HepG2 (cell line): ENCODE measurements around the gene JOSD1. TPM values are rescaled to one million over a fixed set of nuclear protein-coding genes. Genes with fewer than 3 reads are reported as not detected.

ENCODE experiments used
- ATAC-seq: fragments of 200-7000 bp; cut with Tn5 transposase; 3 replicates; pipeline ENCODE4 v1.9.1; 2020; ENCODE audit warnings: mild to moderate bottlenecking, moderate library complexity
- BruUV-seq: library from RNA; stranded (reverse); fragments of 400-500 nt; replicated peaks from 2 replicates; lab custom pipeline; 2021; lab: Mats Ljungman, UMichigan
- CTCF ChIA-PET: fragments of 300-600 bp; formaldehyde crosslinking; extraction: SDS; loops from one replicate; lab custom pipeline; 2021; ENCODE audit warnings: low total read pairs, inconsistent platforms, low intra/inter-chr PET ratio; lab: Yijun Ruan, JAX
- POLR2A ChIA-PET: fragments of 350-600 bp; sonication (Branson Sonifier 250); formaldehyde crosslinking; loops from one replicate; lab custom pipeline; 2020; ENCODE audit warnings: antibody characterized with exemption, inconsistent platforms; lab: Yijun Ruan, JAX
- DNase-seq: peaks from one replicate; pipeline ENCODE4 v3.0.0-alpha.2; 2015; ENCODE audit warnings: low spot score
- FAIRE-seq: peaks from 3 replicates; lab custom pipeline; 2011; peaks lifted over from hg19 to GRCh38; lab: Jason Lieb, UNC
- H2AFZ ChIP-seq: one replicate; pipeline ENCODE4 v1.6.1; 2011; ENCODE audit warnings: low read length, inconsistent platforms
- H3K27ac ChIP-seq: fragments of 300-600 bp; 3 replicates; pipeline ENCODE4 v1.8.0; 2011; ENCODE audit warnings: mixed run types, mild to moderate bottlenecking, mixed read lengths, low read length, inconsistent platforms; ENCODE audit not compliant: insufficient read depth; ENCODE audit errors: extremely low read length
- H3K27me3 ChIP-seq, 2 experiments: fragments of 200-600 bp in 1 of 2; 2 replicates in 1 of 2; 3 replicates in 1 of 2; pipeline versions ENCODE4 v1.6.0 to v1.8.0; 2011; ENCODE audit warnings: low read length in 2 of 2, mild to moderate bottlenecking in 2 of 2, moderate library complexity in 2 of 2, inconsistent platforms in 1 of 2; ENCODE audit not compliant: insufficient read depth in 2 of 2, control insufficient read depth in 1 of 2
- H3K36me3 ChIP-seq, 2 experiments: fragments of 200-600 bp in 1 of 2; replicated peaks in 1 of 2; 2 replicates in 1 of 2; 3 replicates in 1 of 2; pipeline versions ENCODE4 v1.5.1 to v1.8.0; 2011; ENCODE audit warnings: low read length in 2 of 2, inconsistent platforms in 1 of 2; ENCODE audit not compliant: insufficient read depth in 2 of 2, control insufficient read depth in 1 of 2
- H3K4me1 ChIP-seq: 2 replicates; pipeline ENCODE4 v1.5.1; 2012; ENCODE audit warnings: low read length, inconsistent platforms; ENCODE audit not compliant: insufficient read depth
- H3K4me2 ChIP-seq: 2 replicates; pipeline ENCODE4 v1.6.0; 2011; ENCODE audit warnings: low read depth, low read length, inconsistent platforms
- H3K4me3 ChIP-seq, 3 experiments: fragments of 200-600 bp in 1 of 3; sonication (generic), shearing (Covaris generic) in 1 of 3; replicated peaks in 1 of 3; 2 replicates each; pipeline ENCODE4 v1.5.1; 2011 to 2016; ENCODE audit warnings: low read length in 3 of 3, inconsistent platforms in 2 of 3, low read depth in 2 of 3, mild to moderate bottlenecking in 2 of 3, control low read depth in 1 of 3, mixed read lengths in 1 of 3; ENCODE audit not compliant: insufficient read depth in 1 of 3
- H3K79me2 ChIP-seq: one replicate; pipeline ENCODE4 v1.6.1; 2011; ENCODE audit warnings: low read length, inconsistent platforms; ENCODE audit not compliant: insufficient read depth
- H3K9ac ChIP-seq: 2 replicates; pipeline ENCODE4 v1.6.0; 2011; ENCODE audit warnings: mild to moderate bottlenecking, low read depth, low read length, inconsistent platforms; ENCODE audit not compliant: insufficient read depth
- H3K9me3 ChIP-seq: 2 replicates; pipeline ENCODE4 v1.5.1; 2012; ENCODE audit warnings: mild to moderate bottlenecking, low read length
- H4K20me1 ChIP-seq: 2 replicates; pipeline ENCODE4 v1.6.0; 2011; ENCODE audit warnings: inconsistent platforms, mild to moderate bottlenecking, low read length, moderate library complexity; ENCODE audit not compliant: insufficient read depth
- ELF3 ChIP-seq: IDR thresholded peaks from 2 replicates; pipeline ENCODE4 v1.6.1; 2016; ENCODE audit warnings: missing genetic modification reagents, missing compliant biosample characterization
- ELF4 ChIP-seq: sonication (generic); formaldehyde crosslinking; IDR thresholded peaks from 2 replicates; pipeline ENCODE4 v1.5.0; 2020; ENCODE audit warnings: missing genetic modification reagents, mild to moderate bottlenecking, moderate library complexity, borderline replicate concordance
- EP300 ChIP-seq, 3 experiments: sonication (generic) in 1 of 3; formaldehyde crosslinking in 1 of 3; IDR thresholded peaks; 2 replicates each; pipeline versions ENCODE4 v1.5.1 to v1.6.1; 2011 to 2020; ENCODE audit warnings: low read depth in 2 of 3, low read length in 2 of 3, borderline replicate concordance in 1 of 3, improper control_type of control experiment in 1 of 3, mild to moderate bottlenecking in 1 of 3, missing genetic modification reagents in 1 of 3, moderate library complexity in 1 of 3
- ETV5 ChIP-seq: IDR thresholded peaks from 2 replicates; pipeline ENCODE4 v1.6.1; 2018; ENCODE audit warnings: missing biosample characterization, missing genetic modification reagents, inconsistent platforms, borderline replicate concordance
- FOXA3 ChIP-seq: IDR thresholded peaks from 2 replicates; pipeline ENCODE4 v1.6.1; 2016; ENCODE audit warnings: missing genetic modification reagents, missing compliant biosample characterization
- HNRNPUL1 ChIP-seq: fragments of 200-400 bp; formaldehyde crosslinking; IDR thresholded peaks from 2 replicates; pipeline ENCODE4 v1.6.1; 2017; ENCODE audit warnings: low read depth, mild to moderate bottlenecking, low read length, moderate library complexity
- KAT8 ChIP-seq: IDR thresholded peaks from 2 replicates; pipeline ENCODE4 v1.6.1; 2016; ENCODE audit warnings: missing genetic modification reagents, missing compliant biosample characterization
- LCORL ChIP-seq, 2 experiments: fragments of 450-650 bp in 1 of 2; sonication (generic) in 1 of 2; formaldehyde crosslinking in 1 of 2; IDR thresholded peaks; 2 replicates each; pipeline versions ENCODE4 v1.5.0 to v1.6.1; 2017 to 2020; ENCODE audit warnings: antibody characterized with exemption in 1 of 2, missing genetic modification reagents in 1 of 2
- MEF2D ChIP-seq: sonication (generic); formaldehyde crosslinking; IDR thresholded peaks from 2 replicates; pipeline ENCODE4 v1.5.1; 2020; ENCODE audit warnings: mild to moderate bottlenecking, missing genetic modification reagents
- SMAD3 ChIP-seq: sonication (generic); formaldehyde crosslinking; IDR thresholded peaks from 2 replicates; pipeline ENCODE4 v1.4.0; 2020; ENCODE audit warnings: missing genetic modification reagents
- U2AF2 ChIP-seq: fragments of 200-400 bp; formaldehyde crosslinking; IDR thresholded peaks from 2 replicates; pipeline ENCODE4 v1.6.1; 2017; ENCODE audit warnings: low read depth, mild to moderate bottlenecking, low read length
- ZBTB33 ChIP-seq: sonication (generic); formaldehyde crosslinking; IDR thresholded peaks from 2 replicates; pipeline ENCODE4 v1.4.0; 2020; ENCODE audit warnings: missing genetic modification reagents
- ZFX ChIP-seq: sonication (generic); formaldehyde crosslinking; IDR thresholded peaks from 2 replicates; pipeline ENCODE4 v1.4.0; 2020; ENCODE audit warnings: mild to moderate bottlenecking, low read depth, missing genetic modification reagents, moderate library complexity
- ZNF777 ChIP-seq: sonication (generic); formaldehyde crosslinking; IDR thresholded peaks from 2 replicates; pipeline ENCODE4 v1.4.0; 2020; ENCODE audit warnings: missing genetic modification reagents
- ZSCAN9 ChIP-seq: IDR thresholded peaks from 2 replicates; pipeline ENCODE4 v1.6.1; 2016; ENCODE audit warnings: borderline replicate concordance
- WGBS: methylation state at CpG from one replicate; pipeline ENCODE4 v1.1.6; 2017; ENCODE audit warnings: low lambda C conversion rate; 5-methylcytosine and 5-hydroxymethylcytosine counted together
- in situ Hi-C: cut with HindIII; loops from 2 replicates; pipeline ENCODE4 v1.10.0; 2017; ENCODE audit warnings: low pct_unique_long_range_greater_than_20kb; ENCODE audit not compliant: extremely low pct_ligation_motif_present
- intact Hi-C: fragments of 100-400 bp; cut with micrococcal nuclease; formaldehyde crosslinking; loops from one replicate; pipeline ENCODE4 v1.10.0; 2022; ENCODE audit not compliant: unreplicated experiment
- polyA plus RNA-seq, 8 experiments: library from polyadenylated mRNA; depleted of rRNA in 3 of 8; stranded (reverse) in 7 of 8; unstranded in 1 of 8; fragments of >200 nt; fragmentation: Illumina TruSeq in 4 of 8; extraction: Trizol in 4 of 8; gene quantifications; 2 replicates each; pipeline versions ENCODE4 v1.2.1 to v1.2.3, GENCODE V29; 2011 to 2016; ENCODE audit warnings: low read depth in 4 of 8, missing spikeins in 1 of 8, mixed read lengths in 1 of 8; ENCODE audit not compliant: insufficient read depth in 1 of 8
- total RNA-seq, 5 experiments: library from RNA; depleted of rRNA; stranded (reverse); fragments of >200 nt; fragmentation: Illumina TruSeq; extraction: Trizol; gene quantifications; 2 replicates each; pipeline ENCODE4 v1.2.3, GENCODE V29; 2016; ENCODE audit warnings: low read depth in 1 of 5
- TF ChIP-seq, protein P1 (sequence below): sonication (generic); formaldehyde crosslinking; conservative IDR thresholded peaks from 2 replicates; pipeline ENCODE4 v1.4.0; 2020; ENCODE audit warnings: mild to moderate bottlenecking, missing genetic modification reagents, moderate library complexity

JOSD1 gene
- total and polyA plus RNA-seq, 2 of the 13 experiments (the other 11 are each of a cell fraction or from before 2014, with no cell fraction given), result 31.7 to 38.4 TPM

DNA sequence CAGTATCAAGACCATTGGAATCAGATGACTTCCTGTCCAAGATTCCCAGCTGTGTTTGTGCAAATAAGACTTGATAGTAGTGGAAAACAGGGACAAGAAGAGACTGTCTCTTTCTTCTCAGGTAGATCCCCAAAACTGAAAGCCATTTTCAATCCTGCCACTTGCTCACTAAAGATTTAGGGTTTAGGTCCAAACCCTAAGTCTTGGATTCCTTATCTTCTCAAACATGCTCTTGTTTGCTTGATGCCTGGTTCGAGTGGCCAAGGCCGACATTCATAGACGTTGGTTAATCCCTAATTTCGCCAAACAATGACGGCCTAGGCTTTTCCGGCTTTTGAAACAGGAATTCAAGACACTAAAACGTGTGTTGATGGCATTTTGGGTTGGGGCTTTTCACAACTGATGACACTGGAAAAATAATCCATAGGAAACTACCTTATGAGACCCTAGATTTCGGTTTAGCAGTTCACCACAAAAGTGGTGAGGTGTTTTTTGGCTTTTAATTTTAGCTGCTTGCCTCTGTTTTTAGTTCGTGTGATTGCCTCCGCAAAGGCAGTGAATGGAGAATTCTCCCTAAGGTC, 4.0 kb upstream of the JOSD1 start:
- Histone ChIP-seq H3K36me3 (peaks cover 2 to 6% of the 10 kb centered on the region in 2 experiments; a peak in 4 of 5 replicates), H3K4me2 (peak overlapping the region; percentile 83), H3K27me3 (no peaks in the 10 kb centered on the region; a peak in 1 of 5 replicates), H2AFZ (no peak overlapping the region), H4K20me1 (peaks cover 28% of the 10 kb centered on the region), H3K9ac (peak overlapping the region; percentile 76), H3K9me3 (no peaks in the 10 kb centered on the region), H3K4me1 (peaks cover 49% of the 10 kb centered on the region), H3K79me2 (peaks cover 45% of the 10 kb centered on the region), H3K4me3 (peak overlapping the region; percentile 59 to 64 (median 62)), H3K27ac (peak overlapping the region; percentile 81)
- no TSS peak for BruUV-seq
- POLR2A ChIA-PET, result interaction anchor here (0.6 to 5.8 kb wide), 6 partner anchors 8 to 62 kb away, joined by 3 to 51 read pairs (median 4); partner anchors contain the start of gene TOMM22
- in situ Hi-C loops, result no loop called here
- FAIRE-seq, result peak; percentile 34
- DNase-seq, result peak; percentile 44
- CTCF ChIA-PET, result no interaction called here
- intact Hi-C loops, result no loop called here
- ATAC-seq, result no peak
- 1% methylated on average over 10 of the region's 10 CpGs for WGBS
- TF ChIP-seq ZBTB33, result no peak
- peak; percentile 66; the same call in 1 of the 2 replicates for TF ChIP-seq ELF4 (CRISPR knock-in tag)
- TF ChIP-seq SMAD3, result 0 out of 2 replicates have a peak, but pooled peaks have one; percentile 59
- TF ChIP-seq KAT8 (CRISPR knock-in tag), result 0 out of 2 replicates have a peak, but pooled peaks have one; percentile 15
- TF ChIP-seq ZSCAN9 (CRISPR knock-in tag), result 0 out of 2 replicates have a peak, but pooled peaks have one; percentile 7
- TF ChIP-seq FOXA3, result 0 out of 2 replicates have a peak, but pooled peaks have one; percentile 4
- no peak for TF ChIP-seq ZNF777 (CRISPR knock-in tag)
- TF ChIP-seq ZFX, result peak; percentile 51
- no peak for TF ChIP-seq U2AF2
- TF ChIP-seq MEF2D (CRISPR knock-in tag), result peak; percentile 68; the same call in 1 of the 2 replicates
- TF ChIP-seq EP300 (IDR thresholded peaks at IDR 0.05; ENCODE audit: low read depth in 2 of 2, low read length in 2 of 2), result peak in 1 of 2 experiments; percentile 30; a peak in 1 of 4 replicates
- no peak for TF ChIP-seq EP300 (CRISPR knock-in tag; IDR thresholded peaks at IDR 0.05; ENCODE audit: borderline replicate concordance)
- no peak for TF ChIP-seq HNRNPUL1
- TF ChIP-seq ELF3 (CRISPR knock-in tag), result no peak
- TF ChIP-seq, protein P1, sequence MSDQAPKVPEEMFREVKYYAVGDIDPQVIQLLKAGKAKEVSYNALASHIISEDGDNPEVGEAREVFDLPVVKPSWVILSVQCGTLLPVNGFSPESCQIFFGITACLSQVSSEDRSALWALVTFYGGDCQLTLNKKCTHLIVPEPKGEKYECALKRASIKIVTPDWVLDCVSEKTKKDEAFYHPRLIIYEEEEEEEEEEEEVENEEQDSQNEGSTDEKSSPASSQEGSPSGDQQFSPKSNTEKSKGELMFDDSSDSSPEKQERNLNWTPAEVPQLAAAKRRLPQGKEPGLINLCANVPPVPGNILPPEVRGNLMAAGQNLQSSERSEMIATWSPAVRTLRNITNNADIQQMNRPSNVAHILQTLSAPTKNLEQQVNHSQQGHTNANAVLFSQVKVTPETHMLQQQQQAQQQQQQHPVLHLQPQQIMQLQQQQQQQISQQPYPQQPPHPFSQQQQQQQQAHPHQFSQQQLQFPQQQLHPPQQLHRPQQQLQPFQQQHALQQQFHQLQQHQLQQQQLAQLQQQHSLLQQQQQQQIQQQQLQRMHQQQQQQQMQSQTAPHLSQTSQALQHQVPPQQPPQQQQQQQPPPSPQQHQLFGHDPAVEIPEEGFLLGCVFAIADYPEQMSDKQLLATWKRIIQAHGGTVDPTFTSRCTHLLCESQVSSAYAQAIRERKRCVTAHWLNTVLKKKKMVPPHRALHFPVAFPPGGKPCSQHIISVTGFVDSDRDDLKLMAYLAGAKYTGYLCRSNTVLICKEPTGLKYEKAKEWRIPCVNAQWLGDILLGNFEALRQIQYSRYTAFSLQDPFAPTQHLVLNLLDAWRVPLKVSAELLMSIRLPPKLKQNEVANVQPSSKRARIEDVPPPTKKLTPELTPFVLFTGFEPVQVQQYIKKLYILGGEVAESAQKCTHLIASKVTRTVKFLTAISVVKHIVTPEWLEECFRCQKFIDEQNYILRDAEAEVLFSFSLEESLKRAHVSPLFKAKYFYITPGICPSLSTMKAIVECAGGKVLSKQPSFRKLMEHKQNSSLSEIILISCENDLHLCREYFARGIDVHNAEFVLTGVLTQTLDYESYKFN (CRISPR knock-in tag), result 0 out of 2 replicates have a peak, but pooled peaks have one; percentile 38
- TF ChIP-seq ETV5 (CRISPR knock-in tag), result peak; percentile 40; the same call in 1 of the 2 replicates
- TF ChIP-seq LCORL (IDR thresholded peaks at IDR 0.05), result no peak
- 0 out of 2 replicates have a peak, but pooled peaks have one; percentile 1 for TF ChIP-seq LCORL (CRISPR knock-in tag; IDR thresholded peaks at IDR 0.05)
